Measurements from ENCODE around the gene PAFAH1B2.
"Not testable (repeated sequence)": the region's sequence is repeated elsewhere in the genome, so short reads cannot be mapped to it uniquely, and the experiment has no call there.

Gene PAFAH1B2, protein sequence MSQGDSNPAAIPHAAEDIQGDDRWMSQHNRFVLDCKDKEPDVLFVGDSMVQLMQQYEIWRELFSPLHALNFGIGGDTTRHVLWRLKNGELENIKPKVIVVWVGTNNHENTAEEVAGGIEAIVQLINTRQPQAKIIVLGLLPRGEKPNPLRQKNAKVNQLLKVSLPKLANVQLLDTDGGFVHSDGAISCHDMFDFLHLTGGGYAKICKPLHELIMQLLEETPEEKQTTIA

DNA sequence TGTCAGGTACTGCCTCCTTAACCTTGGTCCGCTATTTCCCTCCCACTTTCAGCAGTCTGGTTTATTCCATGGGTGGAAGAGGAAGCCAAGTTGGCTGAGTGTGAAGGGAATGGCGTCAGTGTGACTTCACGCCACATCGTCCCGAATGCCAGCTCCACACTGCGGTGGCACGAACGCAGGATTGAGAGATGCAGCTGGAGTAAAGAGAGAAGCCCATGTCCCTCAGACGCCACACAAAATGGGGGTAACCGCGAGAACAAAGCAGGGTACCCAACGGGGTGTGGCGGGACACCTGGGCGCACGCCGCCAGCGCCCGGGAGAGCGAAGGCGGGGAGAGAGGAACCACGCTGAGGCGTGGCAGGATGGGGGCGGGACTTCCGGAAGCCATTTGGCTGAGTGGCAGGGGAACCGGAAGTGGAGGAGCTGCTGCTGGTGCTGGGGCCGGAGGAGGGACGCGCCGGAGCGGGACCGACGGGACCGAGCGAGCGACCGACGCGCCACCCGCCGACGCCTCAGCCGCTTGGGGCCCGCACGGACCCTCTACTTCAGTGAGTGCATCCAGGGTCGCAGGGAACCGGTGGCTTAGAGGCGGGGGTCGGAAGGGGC is at the start of gene PAFAH1B2:
TSS of gene PAFAH1B2 (plus strand) at position 417 of the 606 bp plus-strand sequence. CDS start 8,161 bp downstream, outside the sequence.
- DNase-seq (ENCODE audit: low read depth): peak; percentile 88

DNA sequence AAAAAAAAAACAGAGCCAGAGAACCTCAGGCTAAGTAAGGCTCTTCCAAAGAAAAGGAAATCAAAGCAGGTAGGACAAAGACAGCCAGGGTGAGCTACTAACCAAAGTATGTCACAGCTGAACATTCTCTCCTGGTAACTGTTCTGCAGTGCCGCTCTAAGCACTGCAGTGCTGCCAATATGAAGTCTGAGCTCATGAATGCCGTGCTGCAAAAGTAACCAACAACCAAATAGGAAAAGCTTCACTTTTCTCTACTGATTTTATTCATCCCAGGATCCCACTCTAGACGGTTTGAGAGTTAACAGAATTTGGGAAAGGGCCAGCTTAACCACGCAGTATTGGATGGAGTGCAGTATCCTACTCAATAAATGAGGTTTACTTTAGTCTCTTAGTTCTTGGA is 49.3 kb upstream of the PAFAH1B2 start:
- peak; percentile 23 for DNase-seq (ENCODE audit: low read depth)

DNA sequence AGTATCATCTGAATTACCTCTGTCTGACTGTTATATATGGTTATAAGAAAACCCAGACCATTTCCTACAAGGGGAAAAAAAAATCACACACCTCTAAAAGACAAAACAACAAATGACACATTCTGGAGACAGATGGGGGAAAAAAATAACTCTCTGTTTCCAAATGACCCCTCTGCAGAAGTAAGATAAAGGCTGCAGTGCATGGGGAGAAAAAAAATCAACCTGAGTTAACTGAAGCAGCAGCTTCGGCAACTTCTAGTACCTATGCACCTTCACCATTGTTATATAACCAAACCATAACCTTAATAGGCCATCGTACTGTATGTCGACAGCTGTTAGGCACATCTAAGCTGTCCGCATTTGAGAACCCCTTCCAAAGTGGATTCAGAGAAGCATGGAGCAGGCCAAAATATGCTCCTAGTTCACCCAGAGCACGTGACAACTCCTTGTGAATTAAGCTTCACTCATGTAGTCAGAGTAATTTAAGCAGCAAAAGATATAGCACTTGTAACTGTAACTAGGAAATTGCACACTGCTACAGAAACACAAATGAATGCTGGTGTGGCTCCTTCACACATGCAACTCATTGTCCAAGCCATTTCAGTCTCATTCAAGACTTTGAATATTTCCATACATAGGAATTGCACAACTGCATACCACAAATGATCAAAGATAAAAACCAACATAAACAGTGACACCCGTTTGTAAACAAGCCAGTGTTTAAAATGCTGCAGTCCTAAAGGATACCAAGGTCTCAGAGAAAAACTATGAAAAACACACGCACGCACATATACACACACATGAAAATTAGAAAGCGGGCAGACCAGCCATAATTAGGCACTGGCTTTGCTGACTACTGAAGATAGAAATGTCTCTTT is 48.6 kb upstream of the PAFAH1B2 start:
- peak; percentile 90 for DNase-seq (ENCODE audit: low read depth)

DNA sequence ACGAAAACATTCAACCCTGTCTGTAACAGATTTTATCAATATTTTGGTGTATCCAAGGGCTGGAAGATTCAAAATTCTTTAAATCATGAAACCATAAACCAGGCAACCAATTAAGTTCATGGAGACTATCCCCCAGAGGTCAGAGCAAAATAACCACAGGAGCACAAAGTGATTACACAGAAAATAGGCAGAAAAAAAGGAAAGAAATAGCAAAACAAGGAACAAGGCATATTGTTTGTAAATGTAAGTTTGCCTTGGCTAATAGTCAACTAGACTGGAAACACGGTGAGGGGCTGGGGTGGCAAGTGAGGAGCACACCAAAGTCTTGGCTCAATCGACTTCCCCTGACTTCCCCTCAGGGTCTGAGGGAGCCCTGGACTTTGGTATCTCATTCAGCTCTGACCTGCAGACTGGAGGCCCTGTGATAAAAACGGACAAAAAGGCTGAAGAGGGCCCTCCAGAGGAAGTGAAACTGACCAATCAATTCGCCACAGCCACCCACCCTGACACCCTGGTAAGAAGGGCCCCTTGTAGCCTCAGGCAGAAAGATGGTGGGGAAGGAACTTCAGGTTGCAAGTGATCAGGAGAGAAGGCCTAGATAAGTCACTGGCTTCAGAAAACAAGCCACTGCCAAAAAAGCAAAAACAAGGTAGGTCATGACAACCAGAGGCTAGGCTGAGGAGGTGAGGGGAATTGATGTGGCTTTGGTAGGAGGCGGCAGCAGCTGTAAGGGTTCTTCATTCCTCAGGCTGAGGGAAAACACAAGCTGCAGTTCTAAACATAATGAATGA is 47.7 kb upstream of the PAFAH1B2 start:
- no peak for DNase-seq (ENCODE audit: low read depth)

DNA sequence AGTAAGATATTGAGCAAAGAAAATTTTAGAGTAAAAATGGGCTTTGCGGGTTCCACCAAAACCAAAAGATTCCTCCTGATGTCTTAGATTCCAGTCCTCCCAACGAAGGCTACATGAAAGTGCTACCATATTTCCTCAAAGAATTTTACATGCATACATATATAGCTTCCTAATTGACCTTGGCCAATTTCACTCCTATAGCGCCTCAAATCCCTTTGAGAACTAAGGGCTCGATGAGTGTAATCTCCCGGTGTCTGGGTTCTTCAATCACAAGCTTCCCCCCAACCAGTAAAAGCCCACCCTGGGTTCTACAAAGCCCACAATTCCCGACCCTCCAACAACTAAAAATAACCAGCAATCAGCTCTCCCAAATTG is 47.1 kb upstream of the PAFAH1B2 start:
- no peak for DNase-seq (ENCODE audit: low read depth)

DNA sequence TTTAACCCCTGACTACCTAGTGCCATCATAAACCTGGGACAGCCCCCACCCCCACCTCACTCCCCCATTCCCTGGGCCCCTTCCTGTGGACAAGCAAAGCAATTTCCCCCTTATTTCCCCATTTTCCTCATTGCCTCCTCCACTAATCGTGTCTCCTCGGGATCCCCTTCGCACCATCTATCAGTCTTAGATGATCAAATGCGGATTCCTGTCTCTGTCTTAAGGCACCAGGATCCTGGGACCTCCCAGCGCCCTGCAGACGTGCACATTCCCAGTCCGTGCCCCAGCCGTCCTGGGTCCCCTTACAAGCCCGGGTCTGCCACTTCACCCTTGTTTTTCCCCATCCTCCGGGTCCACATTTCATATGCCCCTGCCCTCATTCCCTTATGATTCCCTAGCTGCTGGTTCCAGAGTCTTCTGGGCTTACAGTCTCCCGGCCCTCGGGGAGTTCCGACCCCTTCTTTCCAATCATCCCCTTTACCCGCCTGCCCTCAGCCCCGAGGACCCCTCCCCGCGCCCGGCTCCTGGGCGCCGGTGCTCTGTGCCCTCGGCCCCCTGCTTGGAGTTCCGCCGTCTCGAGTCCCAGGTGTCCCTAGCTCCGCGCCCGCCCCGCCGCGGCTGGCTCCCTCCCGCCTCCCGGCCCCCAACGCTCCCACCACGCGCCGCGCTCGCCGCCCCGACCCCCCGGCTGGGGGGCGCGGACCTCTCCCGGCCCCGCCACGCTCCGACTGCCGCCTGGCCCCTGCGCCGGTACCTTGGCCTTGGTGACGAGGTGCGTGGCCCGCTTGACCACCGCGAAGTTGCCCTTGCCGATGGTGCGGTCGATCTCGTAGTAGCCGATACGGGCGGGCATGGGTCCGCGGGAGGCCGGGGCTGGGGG is 46.5 kb upstream of the PAFAH1B2 start:
- DNase-seq (ENCODE audit: low read depth): peak; percentile 20

DNA sequence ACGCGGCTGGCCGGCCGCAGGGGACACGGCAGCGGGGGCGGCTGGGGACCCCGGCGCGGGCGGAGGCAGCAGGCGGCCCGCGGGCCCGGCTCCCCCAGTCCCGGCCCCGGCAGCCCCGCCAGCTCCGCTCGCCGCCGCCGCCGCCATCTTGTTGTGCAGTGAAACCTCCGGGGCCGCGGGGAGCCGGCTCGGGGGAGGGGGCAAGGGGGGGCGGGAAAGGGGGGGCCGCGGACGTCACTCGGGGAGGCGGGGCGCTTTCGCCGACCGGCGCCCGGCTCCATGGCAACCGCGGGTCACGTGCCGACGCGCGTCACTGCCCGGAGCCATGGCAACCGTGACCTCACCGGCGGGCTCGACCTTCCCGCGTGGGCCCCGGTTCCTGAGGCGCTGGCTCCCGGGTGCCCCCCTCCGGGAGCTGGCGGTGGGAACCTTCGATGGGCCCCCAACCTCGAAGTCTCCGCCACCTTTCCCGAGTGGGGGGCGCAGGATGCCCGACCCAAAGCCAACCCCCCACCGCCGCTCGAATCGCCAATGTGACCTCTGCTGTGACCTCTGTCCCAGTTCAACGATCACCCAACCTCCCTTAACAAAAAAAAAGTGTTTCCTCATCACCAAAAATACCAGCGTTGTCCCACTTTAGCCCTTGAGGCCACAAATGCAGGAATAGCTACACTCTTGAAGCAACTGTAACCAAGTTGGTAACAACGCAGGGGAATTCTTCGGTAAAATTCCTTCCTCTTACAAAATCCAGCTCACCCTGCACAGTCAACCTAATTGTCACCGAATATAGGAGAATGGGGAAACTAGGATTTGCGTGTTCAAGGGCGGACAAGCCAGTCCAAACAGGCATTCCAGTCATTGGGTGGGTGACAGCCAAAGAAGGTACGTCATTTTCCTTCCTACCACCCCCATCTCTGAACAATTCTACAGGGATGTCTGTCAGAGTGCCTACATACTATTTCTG is 45.5 kb upstream of the PAFAH1B2 start, which contains the start of gene SIK3:
TSS of gene SIK3 (minus strand) at position 160 of the 964 bp plus-strand sequence. CDS start at position 147, 13 bp downstream.
- peak; percentile 95 for DNase-seq (ENCODE audit: low read depth)

DNA sequence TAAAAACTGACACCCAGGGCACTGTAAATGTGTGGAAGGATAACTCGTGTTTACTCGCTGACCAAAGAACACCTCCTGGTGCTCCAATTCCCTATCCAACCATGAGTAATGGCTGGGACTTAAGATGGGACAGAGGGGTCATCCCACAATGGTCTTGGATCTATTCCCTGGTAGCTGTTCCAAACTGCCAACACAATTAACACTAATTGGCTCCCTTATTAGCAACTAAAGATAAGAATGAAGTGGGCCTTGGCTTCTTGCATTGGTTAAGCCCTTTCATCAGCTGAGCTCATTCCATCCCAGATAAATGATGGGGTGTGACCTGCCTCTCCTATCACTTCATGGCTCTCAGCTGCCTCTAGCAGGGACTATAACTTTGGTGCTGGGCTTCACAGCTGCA is 44.4 kb upstream of the PAFAH1B2 start:
- DNase-seq (ENCODE audit: low read depth): no peak

DNA sequence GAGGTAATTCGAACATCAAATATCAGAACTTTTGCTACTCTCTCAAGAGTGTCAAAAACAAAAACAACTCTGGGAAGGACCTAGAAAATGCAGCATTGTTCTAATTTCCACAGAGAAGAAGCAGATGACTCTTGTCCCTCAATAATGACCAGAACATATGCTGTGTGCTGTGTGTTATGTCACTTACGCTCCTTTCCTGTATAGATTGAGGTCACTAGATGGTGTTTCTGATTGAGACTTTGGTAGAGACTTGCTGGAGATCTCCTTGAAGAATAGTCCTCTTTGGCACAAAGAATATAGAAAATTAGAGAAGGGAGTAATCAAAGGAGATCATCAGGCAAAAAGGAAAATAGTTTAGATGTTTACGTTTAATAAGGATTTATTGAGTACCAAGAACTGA is 43.5 kb upstream of the PAFAH1B2 start:
- DNase-seq (ENCODE audit: low read depth): no peak

DNA sequence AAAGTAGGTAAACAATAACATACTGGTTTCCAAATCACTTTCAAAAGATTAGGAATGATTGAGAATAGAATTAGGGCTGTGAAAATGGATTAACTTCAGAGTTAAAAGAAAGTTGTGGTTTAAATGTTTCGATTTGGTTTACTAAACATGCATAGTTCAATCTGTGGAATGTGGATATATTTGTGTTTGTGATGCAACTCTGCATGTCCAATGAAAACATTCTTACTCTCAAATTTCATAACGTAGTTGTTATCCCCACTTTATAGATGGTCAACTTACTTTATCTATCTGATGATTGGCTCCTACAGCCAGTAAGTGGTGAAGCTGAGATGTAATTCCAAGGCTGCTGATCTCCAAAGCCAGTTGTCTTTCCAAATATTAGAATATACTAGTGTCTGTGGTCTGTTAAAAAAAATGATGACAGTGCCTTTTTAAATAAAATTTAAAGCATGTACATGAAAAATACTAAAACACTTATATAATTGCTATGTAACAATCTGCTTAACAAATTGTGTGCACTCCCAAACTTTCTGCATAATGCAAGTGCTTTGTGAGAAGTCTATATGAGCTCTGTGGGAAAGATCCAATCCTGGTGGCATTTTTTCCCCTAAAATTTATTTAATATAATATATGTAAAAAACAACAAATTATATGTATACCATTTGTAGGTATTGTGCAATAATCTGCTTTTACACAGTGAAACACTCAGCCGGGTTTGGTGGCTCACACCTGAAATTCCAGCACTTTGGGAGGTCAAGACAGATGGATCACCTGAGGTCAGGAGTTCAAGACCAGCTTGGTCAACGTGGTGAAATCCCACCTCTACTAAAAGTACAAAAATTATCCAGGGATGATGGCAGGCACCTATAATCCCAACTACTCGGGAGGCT is 36.1 kb upstream of the PAFAH1B2 start:
- peak; percentile 57 for DNase-seq (ENCODE audit: low read depth)

DNA sequence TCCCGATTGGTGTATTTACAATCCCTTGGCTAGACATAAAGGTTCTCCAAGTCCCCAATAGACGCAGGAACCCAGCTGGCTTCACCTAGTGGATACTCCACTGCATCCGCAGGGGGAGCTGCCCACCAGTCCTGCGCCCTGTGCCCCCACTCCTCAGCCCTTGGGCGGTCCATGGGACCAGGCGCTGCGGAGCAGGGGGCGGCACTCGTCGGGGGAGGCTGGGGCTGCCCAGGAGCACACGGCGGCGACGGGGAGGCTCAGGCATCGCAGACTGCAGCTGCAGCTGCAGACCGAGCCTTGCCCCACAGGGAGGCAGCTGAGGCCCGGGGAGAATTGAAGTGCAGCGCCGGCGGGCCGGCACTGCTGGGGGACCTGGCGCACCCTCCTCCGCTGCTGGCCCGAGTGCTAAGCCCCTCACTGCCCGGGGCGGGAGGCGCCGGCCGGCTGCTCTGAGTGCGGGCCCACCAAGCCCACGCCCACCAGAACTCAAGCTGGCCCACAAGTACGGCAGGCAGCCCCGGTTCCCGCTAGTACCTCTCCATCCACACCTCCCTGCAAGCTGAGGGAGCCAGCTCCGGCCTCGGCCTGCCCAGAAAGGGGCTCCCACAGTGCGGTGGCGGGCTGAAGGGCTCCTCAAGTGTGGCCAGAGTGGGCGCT is 33.7 kb upstream of the PAFAH1B2 start:
- no peak for DNase-seq (ENCODE audit: low read depth)

DNA sequence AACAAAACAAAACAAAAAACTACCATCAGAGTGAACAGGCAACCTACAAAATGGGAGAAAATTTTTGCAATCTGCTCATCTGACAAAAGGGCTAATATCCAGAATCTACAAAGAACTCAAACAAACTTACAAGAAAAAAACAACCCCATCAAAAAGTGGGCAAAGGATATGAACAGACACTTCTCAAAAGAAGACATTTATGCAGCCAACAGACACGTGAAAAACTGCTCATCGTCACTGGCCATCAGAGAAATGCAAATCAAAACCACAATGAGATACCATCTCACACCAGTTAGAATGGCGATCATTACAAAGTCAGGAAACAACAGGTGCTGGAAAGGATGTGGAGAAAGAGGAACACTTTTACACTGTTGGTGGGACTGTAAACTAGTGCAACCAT is 31.6 kb upstream of the PAFAH1B2 start:
- DNase-seq (ENCODE audit: low read depth): not testable (repeated sequence)

DNA sequence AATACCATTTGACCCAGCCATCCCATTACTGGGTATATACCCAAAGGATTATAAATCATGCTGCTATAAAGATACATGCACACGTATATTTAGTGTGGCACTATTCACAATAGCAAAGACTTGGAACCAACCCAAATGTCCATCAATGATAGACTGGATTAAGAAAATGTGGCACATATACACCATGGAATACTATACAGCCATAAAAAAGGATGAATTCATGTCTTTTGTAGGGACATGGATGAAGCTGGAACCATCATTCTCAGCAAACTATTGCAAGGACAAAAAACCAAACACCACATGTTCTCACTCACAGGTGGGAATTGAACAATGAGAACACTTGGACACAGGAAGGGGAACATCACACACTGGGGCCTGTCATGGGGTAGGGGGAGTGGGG is 31.1 kb upstream of the PAFAH1B2 start:
- not testable (repeated sequence) for DNase-seq (ENCODE audit: low read depth)

DNA sequence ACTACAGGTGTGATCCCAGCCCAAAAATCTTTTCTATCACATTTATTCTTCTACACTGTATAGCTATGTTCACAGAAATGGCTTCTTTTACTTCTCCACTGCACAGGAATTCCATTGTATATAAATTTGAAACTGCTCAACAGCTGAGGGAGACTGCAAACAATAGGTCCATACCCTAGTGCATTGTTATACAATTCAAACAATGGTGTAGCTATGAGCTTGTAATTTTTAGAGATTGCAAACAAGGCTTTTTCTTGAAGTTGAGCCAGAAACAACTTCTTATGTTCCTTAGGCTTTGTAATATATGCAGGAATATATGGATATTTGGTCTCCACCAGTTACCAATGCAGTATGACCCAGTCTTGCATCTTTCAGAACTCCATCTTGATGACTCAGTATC is 26.4 kb upstream of the PAFAH1B2 start:
- no peak for DNase-seq (ENCODE audit: low read depth)

DNA sequence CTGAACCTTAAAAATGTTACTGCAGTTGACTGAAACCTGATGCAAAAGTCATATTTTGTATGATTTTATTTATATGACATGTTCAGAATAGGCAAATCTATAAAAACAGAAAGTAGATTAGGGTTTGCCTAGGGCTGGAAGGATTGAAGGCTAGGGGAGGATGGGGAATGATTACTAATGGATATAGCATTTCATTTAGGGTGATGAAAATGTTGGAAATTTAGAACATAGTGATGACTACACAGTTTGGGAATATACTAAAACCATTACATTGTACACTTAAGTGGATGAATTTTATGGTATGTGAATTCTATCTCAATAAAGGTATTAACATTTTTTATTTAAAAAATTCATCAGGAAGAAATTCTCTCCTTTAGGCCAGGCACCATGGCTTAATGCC is 22.9 kb upstream of the PAFAH1B2 start:
- peak; percentile 13 for DNase-seq (ENCODE audit: low read depth)

DNA sequence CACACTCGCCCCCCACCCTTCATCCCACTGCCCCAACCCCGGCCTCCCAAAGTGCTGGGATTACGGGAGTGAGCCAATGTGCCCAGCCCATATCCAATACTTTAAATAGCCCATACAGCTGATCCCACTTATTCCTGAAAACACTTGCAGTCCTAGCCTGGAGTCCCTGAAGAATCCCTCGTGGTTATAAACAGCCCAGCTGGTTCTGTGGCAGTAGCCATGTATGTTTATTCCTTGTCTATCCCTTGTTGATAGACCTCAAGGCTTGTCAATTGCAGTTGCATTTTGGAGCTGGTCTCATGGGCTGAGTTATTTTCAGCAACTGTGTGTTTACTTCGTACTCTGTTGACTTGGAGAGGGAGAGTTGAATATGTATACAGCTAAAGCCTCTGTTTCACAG is 21.5 kb upstream of the PAFAH1B2 start:
- DNase-seq (ENCODE audit: low read depth): no peak

DNA sequence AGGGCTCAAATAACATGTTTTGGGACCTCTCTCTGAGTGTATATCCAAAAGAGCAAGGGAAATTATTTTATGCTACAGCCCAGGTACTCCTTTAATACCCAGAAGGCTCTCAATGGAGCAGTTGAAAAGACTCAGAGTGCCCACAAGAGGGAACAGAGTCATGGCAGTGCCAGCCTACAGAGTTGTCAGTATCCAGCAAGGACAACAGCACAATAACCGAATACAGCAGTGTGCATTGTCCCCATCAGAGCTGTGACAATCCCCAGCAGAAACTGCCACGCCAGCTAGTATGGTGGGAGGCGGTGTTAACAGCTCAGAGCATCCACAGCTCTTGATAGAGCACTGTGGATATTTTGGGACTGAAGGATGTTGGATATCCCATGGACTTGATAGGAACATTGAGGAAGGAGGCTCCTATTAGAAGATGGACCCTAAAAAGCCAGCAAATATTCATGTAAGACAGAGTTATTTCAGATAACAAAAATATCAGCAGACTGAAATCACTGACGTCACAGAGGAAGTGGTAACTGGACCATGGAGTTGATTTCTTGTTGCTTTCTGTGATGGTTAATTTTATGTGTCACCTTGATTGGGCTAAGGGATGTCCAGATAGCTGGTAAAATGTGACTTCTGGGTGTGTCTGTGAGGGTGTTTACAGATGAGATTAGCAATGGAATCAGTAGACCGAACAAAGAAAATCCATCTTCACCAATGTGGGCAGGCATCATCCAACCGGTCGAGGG is 17.7 kb upstream of the PAFAH1B2 start:
- DNase-seq (ENCODE audit: low read depth): no peak
